A673 (cell line): ENCODE data around the gene TFB1M.

Experiments used
- CTCF ChIP-seq: fragments of 300-800, 200-600 bp; sonication (generic); conservative IDR thresholded peaks from 2 replicates; pipeline ENCODE4 v1.5.1; 2017; ENCODE audit warnings: low read depth, mild to moderate bottlenecking, antibody characterized with exemption, low read length, moderate library complexity, mixed read lengths
- EZH2 ChIP-seq: fragments of 200-600 bp; sonication (generic); IDR thresholded peaks from 2 replicates; pipeline ENCODE4 v1.6.1; 2017; ENCODE audit warnings: borderline replicate concordance, low read depth, mild to moderate bottlenecking, mixed read lengths, antibody characterized with exemption, low read length; ENCODE audit not compliant: poor library complexity, severe bottlenecking

- TF ChIP-seq CTCF (no peak), EZH2 (no peak)
Observed at GRCh38 chr6:155303361-155303870, 10.9 kb downstream of the TFB1M start.
